ENCODE results near the gene MYBPH.

Gene MYBPH

GRCh38 chr1:203175237-203175826, at the start of gene MYBPH:
Gene MYBPH (minus strand): TSS chr1:203175826. CDS start chr1:203175755, 71 bp downstream.
- no peak for DNase-seq (ENCODE audit: low spot score)

GRCh38 chr1:203225071-203225470, 49.4 kb upstream of the MYBPH start:
- DNase-seq (ENCODE audit: low spot score): no peak

- no peak for DNase-seq (ENCODE audit: low spot score)
These were observed 47.6 kb upstream of the MYBPH start for GRCh38 chr1:203223012-203223775.

GRCh38 chr1:203219934-203220333, 44.3 kb upstream of the MYBPH start:
- no peak for DNase-seq (ENCODE audit: low spot score)

GRCh38 chr1:203219171-203219570, 43.5 kb upstream of the MYBPH start:
- DNase-seq (ENCODE audit: low spot score): no peak

GRCh38 chr1:203217668-203218067, 42.0 kb upstream of the MYBPH start:
- no peak for DNase-seq (ENCODE audit: low spot score)

GRCh38 chr1:203217139-203217655, 41.6 kb upstream of the MYBPH start:
- DNase-seq (ENCODE audit: low spot score): no peak

GRCh38 chr1:203216274-203217138, 40.9 kb upstream of the MYBPH start:
- DNase-seq (ENCODE audit: low spot score): peak; percentile 72

GRCh38 chr1:203215573-203215972, 39.9 kb upstream of the MYBPH start:
- DNase-seq (ENCODE audit: low spot score): no peak

- DNase-seq (ENCODE audit: low spot score): no peak
These were observed 39.2 kb upstream of the MYBPH start for GRCh38 chr1:203214871-203215270.

- DNase-seq (ENCODE audit: low spot score): no peak
These were observed 37.5 kb upstream of the MYBPH start for GRCh38 chr1:203213126-203213525.

GRCh38 chr1:203211812-203212211, 36.2 kb upstream of the MYBPH start:
- DNase-seq (ENCODE audit: low spot score): no peak

GRCh38 chr1:203210988-203211387, 35.4 kb upstream of the MYBPH start:
- no peak for DNase-seq (ENCODE audit: low spot score)

GRCh38 chr1:203210350-203210749, 34.7 kb upstream of the MYBPH start:
- DNase-seq (ENCODE audit: low spot score): no peak

GRCh38 chr1:203208181-203208580, 32.6 kb upstream of the MYBPH start:
- no peak for DNase-seq (ENCODE audit: low spot score)

GRCh38 chr1:203207751-203208150, 32.1 kb upstream of the MYBPH start:
- DNase-seq (ENCODE audit: low spot score): no peak

- no peak for DNase-seq (ENCODE audit: low spot score)
These were observed 30.6 kb upstream of the MYBPH start for GRCh38 chr1:203206129-203206687.

GRCh38 chr1:203204756-203205155, 29.1 kb upstream of the MYBPH start:
- no peak for DNase-seq (ENCODE audit: low spot score)

GRCh38 chr1:203202431-203203245, 27.0 kb upstream of the MYBPH start:
- no peak for DNase-seq (ENCODE audit: low spot score)

- no peak for DNase-seq (ENCODE audit: low spot score)
These were observed 26.0 kb upstream of the MYBPH start for GRCh38 chr1:203201516-203202205.

GRCh38 chr1:203200916-203201315, 25.3 kb upstream of the MYBPH start:
- DNase-seq (ENCODE audit: low spot score): no peak
